Measurements from ENCODE around the gene UBE2J2.

GRCh38 chr1:1278620-1279019 is 5.0 kb upstream of the UBE2J2 start:
- no peak for TF ChIP-seq CTCF (IDR thresholded peaks at IDR 0.05)
- no peak for TF ChIP-seq POLR2A (IDR thresholded peaks at IDR 0.05)
- no peak for TF ChIP-seq POLR2AphosphoS5 (IDR thresholded peaks at IDR 0.05)
- TF ChIP-seq EP300 (IDR thresholded peaks at IDR 0.05), result no peak
